ENCODE results near the gene DNPEP. TPM values are rescaled to one million over a fixed set of nuclear protein-coding genes. Genes with fewer than 3 reads are reported as not detected.

Gene DNPEP
- total RNA-seq, 2 experiments from 2014 or later: 58.8 to 64.9 TPM

DNA sequence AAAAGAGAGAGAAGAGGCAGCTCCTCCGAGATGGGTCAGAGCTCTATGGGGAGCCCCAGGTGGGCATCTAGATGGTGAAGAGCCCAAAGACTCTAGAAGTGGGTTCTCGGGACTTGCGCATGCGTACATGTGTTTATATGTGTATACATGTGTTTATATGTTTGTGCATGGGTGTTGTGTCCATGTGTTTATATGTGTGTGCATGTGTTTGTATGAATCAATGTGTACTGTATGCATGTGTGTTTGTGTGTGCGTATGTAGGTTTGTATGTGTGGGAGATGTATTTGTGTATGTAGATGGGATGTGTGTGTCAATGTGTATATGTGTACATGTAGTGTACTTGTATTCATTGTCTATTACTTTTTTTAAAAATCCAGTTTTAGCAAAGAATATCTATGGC is 25.6 kb downstream of the DNPEP start:
- CTCF ChIA-PET: interaction anchor here (0.5 to 1.4 kb wide), 5 partner anchors 26 to 695 kb away, joined by 3 to 4 read pairs (median 3); partner anchors contain the start of genes CNPPD1 and DNPEP
- Mint-ChIP-seq H3K9me3 (no peaks in the 10 kb centered on the region), H3K4me3 (no peak overlapping the region), H3K36me3 (ENCODE audit: low read depth) (no peaks in the 10 kb centered on the region), H3K27me3 (peaks cover 26% of the 10 kb centered on the region), H3K4me1 (peaks cover 4% of the 10 kb centered on the region), H3K27ac (no peak overlapping the region)
- POLR2A ChIA-PET: no interaction called here
- no peak for DNase-seq

DNA sequence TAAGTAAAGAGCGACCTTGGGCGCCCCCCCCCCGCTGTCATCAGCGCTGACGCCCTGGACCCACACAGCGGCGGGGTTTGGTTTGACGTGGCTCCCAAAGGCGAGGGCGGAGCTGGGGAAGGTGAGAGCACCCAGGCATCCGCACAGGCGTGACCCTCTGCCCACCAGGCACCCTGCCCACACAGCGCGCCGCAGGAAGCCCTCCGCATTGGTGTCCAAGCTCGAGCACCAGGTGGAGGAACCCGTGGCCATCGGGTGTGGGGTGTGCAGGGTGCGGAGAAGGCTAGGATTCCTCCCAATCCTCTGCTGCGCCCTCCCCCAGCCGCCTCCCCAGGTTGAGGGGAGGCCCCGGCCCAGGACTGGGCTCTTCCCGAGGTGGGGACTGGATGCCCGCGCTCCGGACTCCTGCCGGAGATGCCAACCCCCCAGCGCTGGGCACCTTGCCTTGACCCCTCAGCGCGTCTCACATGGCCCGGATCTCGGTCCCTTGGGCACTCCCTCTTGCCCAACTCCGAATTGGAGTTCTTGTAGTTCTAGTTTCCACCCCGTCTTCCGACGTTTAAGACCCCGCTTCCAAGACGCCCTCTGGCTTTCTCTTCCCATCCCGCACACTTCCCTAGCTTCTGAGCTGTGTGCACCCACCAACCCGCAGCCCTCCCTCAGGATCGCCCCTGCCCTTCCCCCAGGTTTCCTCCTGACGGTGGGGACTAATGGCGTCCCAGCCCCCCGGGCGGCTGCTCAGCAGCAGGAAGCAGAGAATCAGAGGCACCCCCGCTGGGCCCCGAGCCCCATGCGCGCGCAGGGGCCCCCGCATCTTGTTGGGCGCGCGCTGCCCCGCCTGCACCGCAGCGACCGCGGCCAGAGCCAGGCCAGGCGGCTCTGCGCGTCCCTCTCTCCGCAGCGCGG is 29.3 kb downstream of the DNPEP start:
- H3K27me3 Mint-ChIP-seq: peaks cover 47% of the 10 kb centered on the region
- CTCF ChIA-PET: no interaction called here
- H3K27ac Mint-ChIP-seq: no peak overlapping the region
- no peaks in the 10 kb centered on the region for H3K36me3 Mint-ChIP-seq (ENCODE audit: low read depth)
- POLR2A ChIA-PET: no interaction called here
- no peak for DNase-seq
- peaks cover 4% of the 10 kb centered on the region for H3K4me1 Mint-ChIP-seq
- H3K4me3 Mint-ChIP-seq: no peak overlapping the region
- H3K9me3 Mint-ChIP-seq: no peaks in the 10 kb centered on the region

DNA sequence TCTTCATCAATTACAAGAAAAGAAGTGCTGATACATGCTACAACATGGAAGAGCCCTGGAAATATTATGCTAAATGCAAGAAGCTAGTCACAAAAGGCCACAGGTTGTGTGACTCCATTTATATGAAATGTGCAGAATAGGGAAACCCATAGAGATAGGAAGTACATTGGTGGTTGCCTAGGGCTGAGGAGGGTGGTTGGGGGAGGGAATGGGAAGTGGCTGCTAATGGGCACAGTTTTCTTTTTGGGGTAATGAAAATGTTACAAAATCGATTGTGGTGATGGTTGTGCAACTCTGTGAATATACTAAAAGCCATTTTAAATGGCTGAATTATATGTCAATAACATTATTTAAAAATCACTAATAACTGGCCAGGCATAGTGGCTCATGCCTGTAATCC is 30.9 kb downstream of the DNPEP start:
- H3K27me3 Mint-ChIP-seq: peaks cover 47% of the 10 kb centered on the region
- no peak overlapping the region for H3K27ac Mint-ChIP-seq
- H3K4me1 Mint-ChIP-seq: no peaks in the 10 kb centered on the region
- CTCF ChIA-PET: interaction anchor here (0.6 kb wide), 1 partner anchor 447 kb away, joined by 3 read pairs; no protein-coding TSS in a partner anchor
- DNase-seq: no peak
- H3K36me3 Mint-ChIP-seq (ENCODE audit: low read depth): no peaks in the 10 kb centered on the region
- no peaks in the 10 kb centered on the region for H3K9me3 Mint-ChIP-seq
- H3K4me3 Mint-ChIP-seq: no peak overlapping the region
- POLR2A ChIA-PET: interaction anchor here (0.6 kb wide), 1 partner anchor 17 kb away, joined by 7 read pairs; no protein-coding TSS in a partner anchor

DNA sequence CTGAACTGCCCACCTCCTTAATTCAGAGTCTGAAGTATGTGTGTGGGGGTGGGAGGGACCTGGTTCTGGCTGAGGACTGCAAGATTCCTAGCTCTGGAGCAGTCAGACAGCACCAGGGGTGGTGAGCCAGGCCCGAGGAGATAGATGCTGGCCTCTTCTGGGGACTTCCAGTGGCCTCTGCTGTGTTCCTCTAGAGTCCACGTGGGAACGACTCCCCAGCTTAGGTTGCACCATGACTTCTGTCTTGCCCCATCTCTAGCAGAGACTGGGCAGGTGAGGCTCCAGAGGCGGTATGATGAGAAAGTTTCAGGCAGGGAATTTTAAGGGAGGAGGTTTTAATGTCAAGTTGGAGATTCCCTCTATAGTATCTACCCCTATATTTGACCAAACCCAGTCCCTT is 33.1 kb downstream of the DNPEP start:
- Mint-ChIP-seq H3K9me3 (no peaks in the 10 kb centered on the region), H3K27me3 (peaks cover 36% of the 10 kb centered on the region), H3K4me3 (no peak overlapping the region), H3K36me3 (ENCODE audit: low read depth) (no peaks in the 10 kb centered on the region), H3K27ac (no peak overlapping the region), H3K4me1 (no peaks in the 10 kb centered on the region)
- POLR2A ChIA-PET: no interaction called here
- DNase-seq: no peak
- CTCF ChIA-PET: no interaction called here

DNA sequence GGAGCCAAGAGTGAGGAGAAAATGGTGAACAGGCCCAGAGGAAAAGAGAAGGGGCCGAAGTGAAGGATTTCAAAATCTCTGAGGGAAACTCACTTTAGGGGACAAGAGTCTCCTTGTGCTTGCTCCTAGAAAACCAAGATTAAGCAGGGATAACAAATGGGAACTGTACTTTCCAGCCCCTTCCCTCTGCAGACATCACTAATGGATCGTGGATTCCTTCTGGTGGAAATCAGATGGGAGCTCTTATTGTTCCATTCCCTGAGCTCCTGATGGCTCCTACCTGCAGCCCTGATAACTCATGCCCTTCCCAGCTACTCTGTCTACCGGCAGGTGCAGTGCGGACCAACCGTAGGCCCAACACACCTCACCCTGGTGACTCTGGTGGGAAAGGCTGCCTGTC is 34.6 kb downstream of the DNPEP start:
- DNase-seq: no peak
- Mint-ChIP-seq H3K4me3 (no peak overlapping the region), H3K4me1 (no peaks in the 10 kb centered on the region), H3K36me3 (ENCODE audit: low read depth) (no peaks in the 10 kb centered on the region), H3K27ac (no peak overlapping the region), H3K27me3 (peaks cover 35% of the 10 kb centered on the region), H3K9me3 (no peaks in the 10 kb centered on the region)
- POLR2A ChIA-PET: no interaction called here
- CTCF ChIA-PET: interaction anchor here (1.0 to 2.2 kb wide), 3 partner anchors 11 to 34 kb away, joined by 3 to 7 read pairs (median 6); partner anchors contain the start of gene DNPEP

DNA sequence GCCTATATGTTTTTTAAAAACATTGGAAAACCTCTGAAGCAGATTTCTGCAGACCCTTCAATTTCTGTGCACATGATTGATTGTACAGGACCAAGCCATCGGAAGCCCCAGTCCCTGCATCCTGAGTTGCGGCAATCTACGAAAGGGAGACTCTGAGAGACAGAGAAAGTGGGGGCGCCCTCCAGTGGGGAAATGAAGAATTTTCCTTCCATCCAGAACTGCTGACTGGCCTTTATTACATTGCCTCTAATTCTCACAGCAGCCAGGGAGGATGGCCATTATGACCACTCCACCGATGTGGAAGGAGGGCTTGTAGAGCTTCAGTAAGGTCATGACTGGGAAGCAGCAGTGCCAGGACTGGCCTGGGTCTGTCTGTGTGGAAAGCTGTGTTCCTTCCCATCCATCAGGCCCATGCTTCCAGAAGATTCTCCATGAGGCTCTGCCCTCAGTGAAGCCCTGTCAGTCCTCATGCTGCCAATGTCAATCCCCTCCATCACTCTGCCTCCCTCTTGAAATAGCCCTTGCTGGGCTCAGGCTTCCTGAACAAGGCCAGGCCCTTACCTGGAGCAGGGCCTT is 35.2 kb downstream of the DNPEP start:
- H3K36me3 Mint-ChIP-seq (ENCODE audit: low read depth): no peaks in the 10 kb centered on the region
- no peak overlapping the region for H3K4me3 Mint-ChIP-seq
- H3K4me1 Mint-ChIP-seq: no peaks in the 10 kb centered on the region
- ChIA-PET POLR2A (no interaction called here), CTCF (interaction anchor here (1.0 to 2.2 kb wide), 6 partner anchors 11 to 58 kb away, joined by 3 to 7 read pairs (median 5); partner anchors contain the start of gene DNPEP)
- peaks cover 34% of the 10 kb centered on the region for H3K27me3 Mint-ChIP-seq
- no peak overlapping the region for H3K27ac Mint-ChIP-seq
- peak; percentile 74 for DNase-seq
- no peaks in the 10 kb centered on the region for H3K9me3 Mint-ChIP-seq

DNA sequence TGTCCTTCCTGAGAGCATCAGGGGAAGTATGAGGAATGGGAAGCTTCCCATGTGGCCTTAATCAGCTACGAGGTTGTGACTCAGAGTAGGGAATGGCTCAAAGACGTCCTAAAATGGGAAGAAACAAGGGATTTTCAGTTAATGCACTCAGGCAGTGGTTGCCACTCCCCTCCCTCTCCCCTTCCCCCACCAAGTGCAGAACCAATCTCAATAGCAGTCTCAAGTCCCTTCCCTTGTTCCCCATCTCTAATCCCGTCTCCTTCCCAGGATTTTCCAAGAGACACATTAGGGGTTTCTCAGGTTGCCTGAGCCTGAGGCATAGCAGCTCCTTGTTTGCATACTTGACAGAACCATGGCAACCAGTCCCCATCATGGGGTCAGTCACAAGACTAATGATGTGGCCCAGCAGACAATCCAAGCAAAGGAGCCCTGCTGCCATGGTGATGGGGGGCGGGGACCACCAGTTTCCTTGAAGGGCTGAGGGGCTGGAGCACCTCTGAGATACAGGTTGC is 36.9 kb downstream of the DNPEP start:
- no peak overlapping the region for H3K4me3 Mint-ChIP-seq
- H3K27me3 Mint-ChIP-seq: peaks cover 22% of the 10 kb centered on the region
- CTCF ChIA-PET: interaction anchor here (0.7 to 2.0 kb wide), 3 partner anchors 15 to 191 kb away, joined by 3 to 5 read pairs (median 4); no protein-coding TSS in a partner anchor
- POLR2A ChIA-PET: no interaction called here
- H3K9me3 Mint-ChIP-seq: no peaks in the 10 kb centered on the region
- DNase-seq: no peak
- no peak overlapping the region for H3K27ac Mint-ChIP-seq
- no peaks in the 10 kb centered on the region for H3K36me3 Mint-ChIP-seq (ENCODE audit: low read depth)
- no peaks in the 10 kb centered on the region for H3K4me1 Mint-ChIP-seq

DNA sequence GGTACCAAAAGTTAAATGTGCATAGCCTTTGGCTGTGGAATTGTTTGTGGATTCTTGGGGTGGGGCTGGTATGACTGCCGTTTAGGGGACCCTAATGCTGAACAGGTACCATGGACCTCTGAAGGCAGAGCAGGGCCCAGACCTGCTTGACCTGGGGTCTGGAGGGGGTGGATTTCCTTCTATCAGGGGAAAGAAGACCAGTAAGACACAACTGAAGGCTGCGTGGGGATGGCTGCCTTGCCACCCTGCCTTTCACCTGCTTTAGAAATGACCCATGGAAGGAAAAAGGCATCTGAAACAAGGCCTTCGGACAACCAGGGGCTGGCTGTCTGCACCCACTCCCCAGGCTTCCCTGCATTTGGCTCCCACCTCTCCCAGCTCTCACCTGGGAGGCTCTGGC is 37.5 kb downstream of the DNPEP start:
- H3K36me3 Mint-ChIP-seq (ENCODE audit: low read depth): no peaks in the 10 kb centered on the region
- H3K27me3 Mint-ChIP-seq: peaks cover 22% of the 10 kb centered on the region
- DNase-seq: no peak
- no peak overlapping the region for H3K27ac Mint-ChIP-seq
- CTCF ChIA-PET: interaction anchor here (0.7 to 1.3 kb wide), 2 partner anchors 16 to 37 kb away, joined by 3 read pairs; partner anchors contain the start of gene DNPEP
- no peak overlapping the region for H3K4me3 Mint-ChIP-seq
- H3K9me3 Mint-ChIP-seq: no peaks in the 10 kb centered on the region
- POLR2A ChIA-PET: no interaction called here
- H3K4me1 Mint-ChIP-seq: no peaks in the 10 kb centered on the region

DNA sequence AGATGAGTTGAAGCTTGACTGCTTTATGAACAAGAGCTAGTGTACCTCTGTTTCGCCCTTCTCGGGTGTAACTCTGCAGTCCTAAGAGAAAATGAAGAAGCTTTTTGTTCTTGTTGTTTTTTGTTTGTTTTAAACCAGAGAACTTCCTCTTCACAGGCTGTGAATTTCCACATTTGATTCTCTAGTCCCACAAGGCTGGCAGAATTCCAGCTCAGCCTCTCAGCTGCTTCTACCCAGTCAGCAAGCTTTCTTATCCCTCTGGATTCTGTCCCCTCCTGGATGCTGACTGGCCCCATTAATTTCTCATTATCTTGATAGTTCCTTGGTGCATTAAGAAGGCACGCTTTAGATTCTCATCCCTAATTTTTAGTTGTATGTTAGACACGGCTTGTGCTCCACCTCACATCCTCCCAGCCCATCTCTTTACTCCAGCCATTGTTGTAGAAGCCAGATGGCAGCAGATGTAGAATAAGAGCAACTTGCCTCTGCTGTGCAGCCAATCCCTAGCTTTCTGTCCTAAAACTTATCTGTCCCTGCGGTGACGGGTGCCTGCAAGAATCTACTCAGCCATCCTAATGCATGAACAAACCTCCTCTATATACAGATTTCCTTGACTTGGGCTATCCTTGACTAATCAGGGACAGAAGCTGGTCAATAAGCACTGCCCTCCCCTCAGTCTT is 42.8 kb downstream of the DNPEP start:
- H3K9me3 Mint-ChIP-seq: no peaks in the 10 kb centered on the region
- ChIA-PET POLR2A (no interaction called here), CTCF (interaction anchor here (0.6 to 0.9 kb wide), 2 partner anchors 43 to 50 kb away, joined by 3 to 4 read pairs; no protein-coding TSS in a partner anchor)
- H3K27ac Mint-ChIP-seq: no peak overlapping the region
- no peak overlapping the region for H3K4me3 Mint-ChIP-seq
- no peaks in the 10 kb centered on the region for H3K4me1 Mint-ChIP-seq
- DNase-seq: no peak
- H3K36me3 Mint-ChIP-seq (ENCODE audit: low read depth): no peaks in the 10 kb centered on the region
- H3K27me3 Mint-ChIP-seq: peaks cover 28% of the 10 kb centered on the region

DNA sequence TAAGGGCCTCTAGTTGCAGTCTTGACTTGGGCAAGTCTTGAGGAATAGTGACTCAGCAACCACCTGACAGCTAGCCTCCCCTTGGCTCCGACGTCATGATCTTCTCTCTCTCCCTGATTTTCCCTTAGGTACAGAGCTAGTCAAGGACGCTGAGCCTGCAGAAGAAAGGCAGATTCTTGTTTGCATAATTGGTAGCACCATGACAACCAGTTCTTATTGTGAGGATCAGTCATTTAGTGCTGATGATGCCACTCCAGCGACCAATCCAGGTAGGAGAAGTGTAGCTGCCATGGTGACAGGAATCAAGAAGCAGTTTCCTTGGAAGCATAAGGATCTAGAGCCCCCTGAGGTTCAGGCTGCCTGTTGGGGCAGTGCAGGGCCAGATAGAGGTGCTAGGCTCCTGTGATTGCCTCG is 52.3 kb downstream of the DNPEP start:
- Mint-ChIP-seq H3K27ac (no peak overlapping the region), H3K9me3 (peaks cover 12% of the 10 kb centered on the region), H3K4me3 (no peak overlapping the region), H3K36me3 (ENCODE audit: low read depth) (no peaks in the 10 kb centered on the region), H3K4me1 (no peaks in the 10 kb centered on the region), H3K27me3 (peaks cover 60% of the 10 kb centered on the region)
- no peak for DNase-seq
- ChIA-PET CTCF (no interaction called here), POLR2A (no interaction called here)

DNA sequence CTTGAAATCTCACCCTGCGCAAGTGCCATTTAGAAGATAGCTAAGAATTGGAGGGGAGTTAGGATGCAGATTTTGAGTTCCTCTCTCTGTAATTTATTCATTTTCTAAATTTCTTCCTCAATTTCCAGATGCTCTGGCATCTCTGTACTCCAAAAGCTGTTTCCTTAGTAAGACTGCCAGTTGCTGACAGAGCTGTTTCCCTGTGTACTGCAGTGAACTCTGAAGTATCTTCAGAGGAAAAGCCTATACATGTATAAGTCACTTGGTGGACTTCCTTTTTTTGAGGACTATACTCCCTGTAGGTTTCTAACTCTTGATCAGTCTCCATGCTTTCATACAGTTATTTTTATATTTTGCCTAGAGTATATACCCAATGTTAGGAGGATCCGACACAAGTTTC is 53.6 kb downstream of the DNPEP start:
- H3K27me3 Mint-ChIP-seq: peaks cover 59% of the 10 kb centered on the region
- H3K9me3 Mint-ChIP-seq: peaks cover 12% of the 10 kb centered on the region
- no peak for DNase-seq
- no peaks in the 10 kb centered on the region for H3K4me1 Mint-ChIP-seq
- no peaks in the 10 kb centered on the region for H3K36me3 Mint-ChIP-seq (ENCODE audit: low read depth)
- no peak overlapping the region for H3K27ac Mint-ChIP-seq
- no peak overlapping the region for H3K4me3 Mint-ChIP-seq
- ChIA-PET CTCF (no interaction called here), POLR2A (no interaction called here)

DNA sequence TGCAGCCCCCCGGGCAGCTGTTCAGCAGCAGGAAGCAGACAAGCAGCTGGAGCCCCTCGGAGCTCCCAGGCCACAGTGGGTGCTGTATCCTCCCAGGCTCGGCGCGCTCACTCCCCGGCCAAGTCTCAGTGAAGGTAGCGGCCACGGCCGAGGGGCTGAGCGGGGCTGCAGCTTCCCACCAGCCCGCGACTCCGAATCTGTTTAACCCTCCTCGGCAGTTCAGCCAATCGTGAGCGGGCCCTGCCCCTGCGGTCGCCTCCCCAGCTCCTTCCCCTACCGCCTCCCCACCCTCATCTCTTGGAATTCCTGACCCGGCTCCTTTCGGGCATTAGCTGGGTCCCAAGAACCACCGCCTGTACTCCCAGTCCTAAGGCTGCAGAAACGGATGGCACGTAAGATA is 55.2 kb downstream of the DNPEP start, which contains the start of gene RESP18:
Gene RESP18 (minus strand): TSS at position 203 of the 400 bp plus-strand sequence.
- no peaks in the 10 kb centered on the region for H3K36me3 Mint-ChIP-seq (ENCODE audit: low read depth)
- H3K4me3 Mint-ChIP-seq: no peak within 1 kb of the TSS
- H3K4me1 Mint-ChIP-seq: no peaks in the 10 kb centered on the region
- ChIA-PET POLR2A (no interaction called here), CTCF (interaction anchor here (0.5 kb wide), 2 partner anchors 13 to 186 kb away, joined by 3 read pairs; no protein-coding TSS in a partner anchor)
- peaks cover 59% of the 10 kb centered on the region for H3K27me3 Mint-ChIP-seq
- H3K27ac Mint-ChIP-seq: no peak within 1 kb of the TSS
- no peak for DNase-seq
- H3K9me3 Mint-ChIP-seq: peaks cover 12% of the 10 kb centered on the region

Data from activated CD4-positive, alpha-beta T cell treated with anti-CD3 and anti-CD28 coated beads, Interleukin-2, amount 10 ng/mL, durations not matched to agents 7 days and 5 days (primary cell).